ENCODE data around the gene CNTNAP2. TPM values are rescaled to one million over a fixed set of nuclear protein-coding genes. Genes with fewer than 3 reads are reported as not detected.

Gene CNTNAP2
- total RNA-seq, 1 experiment from 2014 or later: 60.0 TPM

- no peak for DNase-seq (ENCODE audit: low spot score)
- Histone ChIP-seq H3K27me3 (replicated peaks; ENCODE audit: insufficient read depth, low read depth, low read length, poor library complexity) (no peaks in the 10 kb centered on the region), H3K27ac (ENCODE audit: low read depth, low read length, poor library complexity, severe bottlenecking) (no peak overlapping the region), H3K9me3 (ENCODE audit: low read depth, low read length, poor library complexity, severe bottlenecking) (no peaks in the 10 kb centered on the region), H3K4me3 (ENCODE audit: low read depth, low read length, poor library complexity, severe bottlenecking) (no peak overlapping the region), H3K4me1 (ENCODE audit: insufficient read depth, low read length, poor library complexity, severe bottlenecking) (no peaks in the 10 kb centered on the region), H3K36me3 (ENCODE audit: insufficient read depth, low read length, poor library complexity, severe bottlenecking) (no peaks in the 10 kb centered on the region)
- TF ChIP-seq CTCF (conservative IDR thresholded peaks at IDR 0.05; ENCODE audit: low read depth, low read length) (no peak), EZH2 (IDR thresholded peaks at IDR 0.05; ENCODE audit: borderline replicate concordance, low read depth, low read length, poor library complexity, severe bottlenecking) (no peak)
- CTCF ChIA-PET: no interaction called here
- intact Hi-C loops (cut with micrococcal nuclease; ENCODE audit: unreplicated experiment): no loop called here
- POLR2A ChIA-PET (ENCODE audit: low non-redundant PET): no interaction called here
- no TSS peak for BruUV-seq (replicated peaks)
Measured at GRCh38 chr7:147858421-147858820, 1741.8 kb downstream of the CNTNAP2 start.

- DNase-seq (ENCODE audit: low spot score): no peak
- Histone ChIP-seq H3K27ac (ENCODE audit: low read depth, low read length, poor library complexity, severe bottlenecking) (no peak overlapping the region), H3K4me1 (ENCODE audit: insufficient read depth, low read length, poor library complexity, severe bottlenecking) (no peaks in the 10 kb centered on the region), H3K27me3 (replicated peaks; ENCODE audit: insufficient read depth, low read depth, low read length, poor library complexity) (no peaks in the 10 kb centered on the region), H3K9me3 (ENCODE audit: low read depth, low read length, poor library complexity, severe bottlenecking) (no peaks in the 10 kb centered on the region), H3K36me3 (ENCODE audit: insufficient read depth, low read length, poor library complexity, severe bottlenecking) (no peaks in the 10 kb centered on the region), H3K4me3 (ENCODE audit: low read depth, low read length, poor library complexity, severe bottlenecking) (no peak overlapping the region)
- BruUV-seq (replicated peaks): no TSS peak
- ChIA-PET POLR2A (ENCODE audit: low non-redundant PET) (no interaction called here), CTCF (no interaction called here)
- intact Hi-C loops (cut with micrococcal nuclease; ENCODE audit: unreplicated experiment): no loop called here
- no peak for TF ChIP-seq CTCF (conservative IDR thresholded peaks at IDR 0.05; ENCODE audit: low read depth, low read length)
- no peak for TF ChIP-seq EZH2 (IDR thresholded peaks at IDR 0.05; ENCODE audit: borderline replicate concordance, low read depth, low read length, poor library complexity, severe bottlenecking)
Measured at GRCh38 chr7:147859033-147859432, 1742.4 kb downstream of the CNTNAP2 start.

- ChIA-PET POLR2A (ENCODE audit: low non-redundant PET) (no interaction called here), CTCF (no interaction called here)
- BruUV-seq (replicated peaks): no TSS peak
- no peaks in the 10 kb centered on the region for H3K36me3 ChIP-seq (ENCODE audit: insufficient read depth, low read length, poor library complexity, severe bottlenecking)
- no peaks in the 10 kb centered on the region for H3K27me3 ChIP-seq (replicated peaks; ENCODE audit: insufficient read depth, low read depth, low read length, poor library complexity)
- no peak for DNase-seq (ENCODE audit: low spot score)
- no peak overlapping the region for H3K4me3 ChIP-seq (ENCODE audit: low read depth, low read length, poor library complexity, severe bottlenecking)
- H3K9me3 ChIP-seq (ENCODE audit: low read depth, low read length, poor library complexity, severe bottlenecking): no peaks in the 10 kb centered on the region
- no peak overlapping the region for H3K27ac ChIP-seq (ENCODE audit: low read depth, low read length, poor library complexity, severe bottlenecking)
- TF ChIP-seq CTCF (conservative IDR thresholded peaks at IDR 0.05; ENCODE audit: low read depth, low read length) (no peak), EZH2 (IDR thresholded peaks at IDR 0.05; ENCODE audit: borderline replicate concordance, low read depth, low read length, poor library complexity, severe bottlenecking) (no peak)
- no peaks in the 10 kb centered on the region for H3K4me1 ChIP-seq (ENCODE audit: insufficient read depth, low read length, poor library complexity, severe bottlenecking)
- intact Hi-C loops (cut with micrococcal nuclease; ENCODE audit: unreplicated experiment): no loop called here
Measured at GRCh38 chr7:147859486-147859885, 1742.9 kb downstream of the CNTNAP2 start.
